Embryonic facial prominence (tissue), 1 donor: Measurements from ENCODE around the gene JAGN1.
"Not testable (repeated sequence)": the region's sequence is repeated elsewhere in the genome, so short reads cannot be mapped to it uniquely, and the experiment has no call there.

Source experiments
- DNase-seq: peaks from one replicate; pipeline ENCODE4 v3.0.0-alpha.2; 2016; ENCODE audit errors: extremely low spot score

Gene JAGN1

DNA sequence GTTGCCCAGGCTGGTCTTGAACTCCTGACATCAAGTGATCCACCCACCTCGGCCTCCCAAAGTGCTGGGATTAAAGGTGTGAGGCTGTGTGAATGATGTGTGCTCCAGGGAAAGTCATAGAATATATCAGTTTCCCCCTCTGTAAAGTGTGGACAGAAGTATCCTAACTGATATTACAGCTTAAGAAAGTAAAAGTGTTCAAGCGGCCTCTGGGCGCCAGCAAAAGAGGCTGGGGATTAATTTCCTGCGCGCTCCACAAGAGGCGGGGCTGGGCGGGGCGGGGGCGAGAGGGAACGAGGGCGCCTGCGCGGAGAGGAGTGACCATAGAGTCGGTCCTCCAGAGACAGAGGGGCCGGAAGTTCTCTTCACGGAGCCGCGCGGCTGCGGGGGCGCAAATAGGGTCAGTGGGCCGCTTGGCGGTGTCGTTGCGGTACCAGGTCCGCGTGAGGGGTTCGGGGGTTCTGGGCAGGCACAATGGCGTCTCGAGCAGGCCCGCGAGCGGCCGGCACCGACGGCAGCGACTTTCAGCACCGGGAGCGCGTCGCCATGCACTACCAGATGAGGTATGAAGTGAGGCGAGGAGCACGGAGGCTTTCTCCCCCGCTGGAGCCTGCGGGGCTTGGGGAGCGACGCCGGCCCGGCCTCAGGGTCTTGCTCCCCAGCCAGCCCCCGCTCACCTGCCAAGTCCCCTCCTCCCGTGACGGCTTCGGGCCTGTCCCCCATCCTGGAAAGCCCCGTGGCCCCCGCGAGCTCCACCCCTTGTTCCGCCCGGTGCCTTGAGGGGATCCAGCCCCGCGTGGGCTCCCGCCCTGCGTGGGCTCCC lies at the start of gene JAGN1:
Gene JAGN1 (plus strand): TSS at position 362 of the 823 bp plus-strand sequence. CDS start 113 bp downstream, at position 475.
- peak; percentile 75 for DNase-seq

- DNase-seq: no peak
Measured at GRCh38 chr3:9841015-9841414, 49.4 kb upstream of the JAGN1 start.

DNA sequence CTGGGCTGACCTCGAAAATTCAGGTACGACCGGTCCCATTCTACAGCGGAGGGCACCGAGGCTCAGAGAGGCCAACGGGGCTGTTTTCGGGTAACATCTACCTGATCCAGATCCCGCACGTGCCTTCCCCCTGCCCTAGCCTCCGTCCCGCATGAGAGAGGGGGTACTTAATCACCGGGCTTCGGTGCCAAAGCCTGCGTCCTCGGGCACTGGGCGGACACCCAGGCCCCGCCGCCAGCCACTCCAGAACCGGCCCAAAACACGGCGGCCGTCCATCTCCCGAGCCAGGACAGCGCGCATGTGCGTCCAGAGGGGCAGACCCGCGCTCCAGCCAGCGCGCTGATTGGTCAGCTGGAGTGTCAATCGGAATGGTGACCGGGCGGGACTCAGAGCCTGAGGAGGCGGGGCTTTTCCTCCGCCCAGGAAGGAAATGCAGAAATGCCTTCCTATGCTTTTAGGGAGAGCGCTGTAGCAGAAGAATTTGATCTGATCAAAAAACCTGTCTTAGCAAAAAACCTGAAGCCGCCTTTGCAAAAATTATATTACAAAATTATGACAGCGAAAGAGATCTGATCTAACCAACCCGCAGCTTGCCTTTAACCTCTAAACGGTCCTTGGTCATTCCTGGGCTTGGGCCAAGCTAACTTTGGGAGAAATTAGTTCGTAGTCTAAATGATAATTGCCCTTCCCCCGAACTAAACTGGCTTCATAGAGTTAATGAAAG lies 46.5 kb upstream of the JAGN1 start, which contains the start of gene RPUSD3:
Gene RPUSD3 (minus strand): TSS at position 294 of the 724 bp plus-strand sequence. CDS start 18 bp downstream, at position 276.
- DNase-seq: peak; percentile 88

DNA sequence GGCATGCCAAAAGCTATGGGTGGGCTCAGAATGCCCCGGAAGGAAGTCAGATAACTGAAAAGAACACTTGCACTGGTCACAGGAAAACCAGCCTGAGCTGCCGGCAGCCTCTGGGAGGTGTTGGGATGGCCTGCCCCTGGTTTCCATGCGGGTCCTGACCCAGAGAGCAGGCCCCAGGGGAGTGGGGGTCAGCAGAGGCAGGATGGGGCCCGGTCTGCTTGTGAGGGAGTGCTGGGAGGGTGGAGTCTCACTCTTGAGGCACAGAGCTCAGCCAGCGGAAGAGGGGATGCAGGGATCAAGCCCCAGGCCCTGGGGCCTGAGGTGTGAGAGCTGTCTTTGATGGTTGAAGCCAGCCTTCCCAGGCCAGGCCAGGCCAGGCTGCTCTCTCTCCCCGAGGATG lies 44.2 kb upstream of the JAGN1 start:
- no peak for DNase-seq

DNA sequence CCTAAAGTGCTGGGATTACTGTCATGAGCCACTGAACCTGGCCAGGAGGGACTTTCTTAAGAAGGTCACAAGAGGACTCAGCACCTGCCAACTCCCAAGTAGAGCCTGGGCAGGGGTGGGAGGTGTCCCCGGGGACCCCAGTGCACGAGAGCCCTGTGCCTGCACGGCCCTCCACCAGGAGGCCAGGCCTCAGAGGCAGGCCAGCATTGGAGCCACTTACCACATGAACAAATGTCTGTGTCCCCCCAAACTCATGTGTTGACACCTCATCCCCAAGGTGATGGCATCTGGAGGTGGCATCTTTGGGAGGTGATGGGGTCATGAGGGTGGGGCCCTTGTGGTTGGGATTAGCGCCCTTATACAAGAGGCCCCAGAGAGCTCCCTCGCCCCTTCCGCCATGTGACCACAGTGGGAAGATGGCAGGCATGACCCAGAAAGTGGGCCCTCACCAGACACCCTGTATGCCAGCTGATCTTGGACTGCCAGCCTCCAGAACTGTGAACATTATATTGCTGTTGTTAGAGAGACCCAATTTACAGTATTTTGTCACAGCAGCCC lies 43.4 kb upstream of the JAGN1 start:
- DNase-seq: no peak

DNA sequence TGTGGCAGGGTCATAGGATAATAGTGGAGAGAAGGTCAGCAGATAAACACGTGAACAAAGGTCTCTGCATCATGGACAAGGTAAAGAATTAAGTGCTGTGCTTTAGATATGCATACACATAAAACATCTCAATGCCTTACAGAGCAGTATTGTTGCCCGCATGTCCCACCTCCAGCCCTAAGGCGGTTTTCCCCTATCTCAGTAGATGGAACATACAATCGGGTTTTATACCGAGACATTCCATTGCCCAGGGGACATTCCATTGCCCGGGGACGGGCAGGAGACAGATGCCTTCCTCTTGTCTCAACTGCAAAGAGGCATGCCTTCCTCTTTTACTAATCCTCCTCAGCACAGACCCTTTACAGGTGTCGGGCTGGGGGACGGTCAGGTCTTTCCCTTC lies 42.5 kb upstream of the JAGN1 start:
- DNase-seq: not testable (repeated sequence)

DNA sequence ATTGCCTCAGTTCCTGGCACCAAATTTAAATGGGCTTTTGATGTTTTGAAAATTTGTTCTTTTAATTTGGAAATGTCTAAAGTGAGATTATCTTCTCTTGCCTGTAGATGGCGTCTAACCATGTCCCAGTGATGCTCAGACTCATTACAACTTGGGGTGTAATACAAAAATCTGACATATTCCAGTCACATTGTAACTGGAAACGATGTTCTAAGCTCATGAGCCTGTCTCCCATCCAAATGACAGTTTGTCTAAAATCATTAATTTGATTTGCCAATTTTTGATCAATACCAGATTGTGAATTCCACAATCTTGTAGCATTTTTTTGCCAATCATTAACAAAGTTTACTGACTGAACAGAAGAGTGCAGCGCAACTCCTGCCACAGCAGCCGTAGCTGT lies 41.5 kb upstream of the JAGN1 start:
- not testable (repeated sequence) for DNase-seq

GRCh38 chr3:9851383-9851782 lies 39.0 kb upstream of the JAGN1 start:
- DNase-seq: not testable (repeated sequence)

- DNase-seq: not testable (repeated sequence)
Measured at GRCh38 chr3:9851926-9852325, 38.5 kb upstream of the JAGN1 start.

DNA sequence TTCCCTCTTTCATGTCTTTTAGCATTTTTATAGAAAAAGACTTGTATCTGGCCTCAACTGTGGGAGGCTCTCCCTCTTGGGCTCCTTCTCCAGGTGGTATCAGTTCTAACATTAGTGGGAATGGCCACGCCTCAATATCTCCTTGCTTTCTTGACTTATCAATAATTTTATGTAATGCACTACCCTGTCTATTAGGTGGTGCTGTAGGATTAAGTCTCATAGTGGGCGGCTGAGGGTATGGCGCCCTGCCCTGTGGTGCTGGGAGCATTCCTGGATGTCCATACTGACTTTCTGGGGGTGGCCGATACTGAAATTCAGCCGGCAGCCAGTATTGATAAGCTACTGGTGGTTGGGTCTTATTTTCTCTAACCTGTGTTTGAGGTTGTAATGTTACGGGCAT lies 37.9 kb upstream of the JAGN1 start:
- DNase-seq: no peak

DNA sequence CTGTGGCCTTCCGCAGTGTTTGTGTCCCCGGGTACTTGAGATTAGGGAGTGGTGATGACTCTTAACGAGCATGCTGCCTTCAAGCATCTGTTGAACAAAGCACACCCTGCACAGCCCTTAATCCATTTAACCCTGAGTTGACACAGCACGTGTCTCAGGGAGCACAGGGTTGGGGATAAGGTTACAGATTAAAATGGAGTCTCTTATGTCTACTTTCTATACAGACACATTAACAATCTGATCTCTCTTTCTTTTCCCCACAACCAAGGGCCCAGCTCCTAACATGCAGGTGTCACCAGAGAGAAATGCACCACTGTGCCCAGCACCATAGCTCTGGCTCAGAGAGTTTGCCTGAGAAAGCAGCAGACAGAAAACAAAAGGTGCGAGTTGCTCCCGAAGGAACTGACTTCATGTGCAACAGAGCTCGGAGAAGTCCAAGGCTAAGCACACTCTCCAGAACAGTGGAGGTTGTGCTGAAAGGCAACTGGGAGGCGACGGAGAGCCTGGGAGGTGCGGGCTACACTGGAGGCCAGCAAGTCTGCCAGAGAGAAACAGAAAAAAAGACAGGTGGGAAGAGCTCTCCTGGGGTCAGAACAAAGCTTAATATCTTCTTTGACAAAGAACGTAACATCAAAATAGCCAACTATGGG lies 36.0 kb upstream of the JAGN1 start:
- not testable (repeated sequence) for DNase-seq

GRCh38 chr3:9855594-9855993 lies 34.8 kb upstream of the JAGN1 start:
- DNase-seq: no peak

- no peak for DNase-seq
Measured at GRCh38 chr3:9859530-9860025, 30.8 kb upstream of the JAGN1 start.

DNA sequence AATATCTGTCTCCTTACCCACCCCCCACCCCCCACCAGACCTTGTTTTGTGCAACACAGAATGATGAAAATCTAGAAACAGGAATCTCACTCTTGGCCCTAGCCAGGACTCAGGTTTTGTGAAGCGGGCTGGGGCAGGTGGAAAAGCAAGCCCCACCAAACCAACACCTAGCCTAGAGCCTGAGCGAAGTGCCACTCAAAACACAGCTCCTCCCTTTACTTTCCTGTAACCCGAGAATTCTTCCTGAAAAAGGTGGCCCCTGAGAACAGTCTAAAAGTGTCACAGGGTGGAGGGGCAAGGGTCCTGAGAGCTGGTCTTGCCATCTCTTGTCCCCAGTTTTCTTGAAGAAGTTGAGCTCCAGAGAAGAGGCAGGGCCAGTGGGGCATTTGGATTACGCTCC lies 29.2 kb upstream of the JAGN1 start:
- no peak for DNase-seq

DNA sequence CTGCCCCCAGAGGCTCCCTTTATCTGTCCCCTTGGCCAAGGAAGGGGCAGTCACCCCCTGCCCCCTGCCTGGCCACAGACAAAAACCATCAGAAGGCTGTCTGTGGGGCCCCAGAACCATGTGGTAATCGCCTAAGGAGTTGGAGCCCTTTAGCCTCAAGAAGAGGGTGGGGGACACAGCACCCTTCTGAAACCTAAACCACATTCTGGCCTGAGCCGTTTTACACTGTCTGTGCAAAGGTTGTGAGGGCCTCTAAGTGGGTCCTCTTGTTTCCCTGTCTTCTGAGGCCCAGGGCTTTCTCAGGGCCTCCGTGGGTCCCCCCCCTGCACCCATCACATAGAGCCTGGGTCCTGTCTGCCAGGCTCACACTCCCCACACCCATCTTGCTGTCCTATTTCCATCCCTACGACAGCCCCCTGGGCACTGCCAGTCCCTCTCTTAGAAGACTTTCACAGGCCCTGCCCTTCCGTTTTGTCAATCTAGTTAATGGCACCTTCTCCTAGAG lies 28.7 kb upstream of the JAGN1 start:
- no peak for DNase-seq

GRCh38 chr3:9862391-9863057 lies 27.9 kb upstream of the JAGN1 start:
- DNase-seq: no peak

- DNase-seq: no peak
Measured at GRCh38 chr3:9863058-9863772, 27.2 kb upstream of the JAGN1 start.

GRCh38 chr3:9864200-9864927 lies 26.0 kb upstream of the JAGN1 start:
- peak; percentile 9 for DNase-seq

- DNase-seq: not testable (repeated sequence)
Measured at GRCh38 chr3:9865125-9865637, 25.2 kb upstream of the JAGN1 start.
